ENCODE results near the gene RGS12.

GRCh38 chr4:3334316-3334715 lies 41.5 kb downstream of the RGS12 start:
- TF ChIP-seq CTCF (conservative IDR thresholded peaks at IDR 0.05; ENCODE audit: low read length) (no peak), EZH2phosphoT487 (IDR thresholded peaks at IDR 0.05; ENCODE audit: borderline replicate concordance, low read depth, low read length) (no peak)
